ENCODE measurements around the gene TSNAX.

DNA sequence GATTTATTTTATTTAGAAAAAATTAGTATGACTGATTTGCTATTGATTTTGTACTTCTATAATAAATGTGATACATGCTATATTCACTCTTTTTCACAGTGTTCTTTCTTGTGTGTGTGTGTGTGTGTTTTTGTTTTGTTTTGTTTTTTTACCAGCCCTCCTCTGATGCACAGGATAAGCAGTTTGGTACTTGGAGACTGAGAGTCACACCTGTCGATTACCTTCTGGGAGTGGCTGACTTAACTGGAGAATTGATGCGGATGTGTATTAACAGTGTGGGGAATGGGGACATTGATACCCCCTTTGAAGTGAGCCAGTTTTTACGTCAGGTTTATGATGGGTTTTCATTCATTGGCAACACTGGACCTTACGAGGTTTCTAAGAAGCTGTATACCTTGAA, 35.9 kb downstream of the TSNAX start:
- TF ChIP-seq, protein P1, sequence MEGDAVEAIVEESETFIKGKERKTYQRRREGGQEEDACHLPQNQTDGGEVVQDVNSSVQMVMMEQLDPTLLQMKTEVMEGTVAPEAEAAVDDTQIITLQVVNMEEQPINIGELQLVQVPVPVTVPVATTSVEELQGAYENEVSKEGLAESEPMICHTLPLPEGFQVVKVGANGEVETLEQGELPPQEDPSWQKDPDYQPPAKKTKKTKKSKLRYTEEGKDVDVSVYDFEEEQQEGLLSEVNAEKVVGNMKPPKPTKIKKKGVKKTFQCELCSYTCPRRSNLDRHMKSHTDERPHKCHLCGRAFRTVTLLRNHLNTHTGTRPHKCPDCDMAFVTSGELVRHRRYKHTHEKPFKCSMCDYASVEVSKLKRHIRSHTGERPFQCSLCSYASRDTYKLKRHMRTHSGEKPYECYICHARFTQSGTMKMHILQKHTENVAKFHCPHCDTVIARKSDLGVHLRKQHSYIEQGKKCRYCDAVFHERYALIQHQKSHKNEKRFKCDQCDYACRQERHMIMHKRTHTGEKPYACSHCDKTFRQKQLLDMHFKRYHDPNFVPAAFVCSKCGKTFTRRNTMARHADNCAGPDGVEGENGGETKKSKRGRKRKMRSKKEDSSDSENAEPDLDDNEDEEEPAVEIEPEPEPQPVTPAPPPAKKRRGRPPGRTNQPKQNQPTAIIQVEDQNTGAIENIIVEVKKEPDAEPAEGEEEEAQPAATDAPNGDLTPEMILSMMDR (IDR thresholded peaks at IDR 0.05), result no peak
- TF ChIP-seq RFX5 (IDR thresholded peaks at IDR 0.05; ENCODE audit: low read length), result no peak
- TF ChIP-seq EZH2phosphoT487 (IDR thresholded peaks at IDR 0.05; ENCODE audit: borderline replicate concordance, low read depth), result no peak
- no peak for TF ChIP-seq FOSL2 (IDR thresholded peaks at IDR 0.05; ENCODE audit: borderline replicate concordance, low read depth)
- TF ChIP-seq, protein P2, sequence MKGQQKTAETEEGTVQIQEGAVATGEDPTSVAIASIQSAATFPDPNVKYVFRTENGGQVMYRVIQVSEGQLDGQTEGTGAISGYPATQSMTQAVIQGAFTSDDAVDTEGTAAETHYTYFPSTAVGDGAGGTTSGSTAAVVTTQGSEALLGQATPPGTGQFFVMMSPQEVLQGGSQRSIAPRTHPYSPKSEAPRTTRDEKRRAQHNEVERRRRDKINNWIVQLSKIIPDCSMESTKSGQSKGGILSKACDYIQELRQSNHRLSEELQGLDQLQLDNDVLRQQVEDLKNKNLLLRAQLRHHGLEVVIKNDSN (IDR thresholded peaks at IDR 0.05; ENCODE audit: borderline replicate concordance, low read depth), result no peak
- TF ChIP-seq CHD2 (IDR thresholded peaks at IDR 0.05; ENCODE audit: low read length, partially characterized antibody), result no peak
